A549 (cell line): Measurements from ENCODE around the gene BMI1. TPM values are rescaled to one million over a fixed set of nuclear protein-coding genes. Genes with fewer than 3 reads are reported as not detected.

Source experiments
- ATAC-seq, 2 experiments: fragments of 200-7000 bp in 1 of 2; fragments of >200 bp in 1 of 2; cut with Nextera tagmentation in 1 of 2; cut with Tn5 transposase in 1 of 2; 3 replicates each; pipeline versions ENCODE4 v1.8.0 to v1.9.1; 2018 to 2020; ENCODE audit warnings: mild to moderate bottlenecking in 1 of 2, moderate library complexity in 1 of 2
- CTCF ChIA-PET: fragments of 300-600 bp; sonication (Branson Sonifier 250); formaldehyde crosslinking; extraction: SDS; loops from one replicate; lab custom pipeline; 2021; ENCODE audit warnings: antibody characterized with exemption, inconsistent platforms; lab: Yijun Ruan, JAX
- POLR2A ChIA-PET: fragments of 350-600 bp; formaldehyde crosslinking; extraction: SDS; loops from one replicate; lab custom pipeline; 2021; ENCODE audit warnings: antibody characterized with exemption, inconsistent platforms; lab: Yijun Ruan, JAX
- DNase-seq, 2 experiments: peaks; one replicate each; pipeline versions ENCODE4 v3.0.0 to v3.0.0-alpha.2; 2011 to 2016; ENCODE audit warnings: low read depth in 1 of 2, low spot score in 1 of 2
- FAIRE-seq: peaks from 2 replicates; lab custom pipeline; 2011; peaks lifted over from hg19 to GRCh38; lab: Jason Lieb, UNC
- H3K27ac ChIP-seq, 2 experiments: fragments of >200 bp; sonication (Bioruptor Twin); formaldehyde crosslinking; 3 replicates each; pipeline ENCODE4 v1.5.1; 2016 to 2017
- H3K4me1 ChIP-seq: fragments of >200 bp; sonication (Bioruptor Twin); formaldehyde crosslinking; 3 replicates; pipeline ENCODE4 v1.6.1; 2016
- H3K4me2 ChIP-seq: fragments of >200 bp; sonication (Bioruptor Twin); formaldehyde crosslinking; 3 replicates; pipeline ENCODE4 v1.6.1; 2016
- H3K4me3 ChIP-seq: fragments of >200 bp; sonication (Bioruptor Twin); formaldehyde crosslinking; 3 replicates; pipeline ENCODE4 v1.5.1; 2016
- H3K9me3 ChIP-seq: fragments of >200 bp; sonication (Bioruptor Twin); formaldehyde crosslinking; 3 replicates; pipeline ENCODE4 v1.6.1; 2016
- CBX8 ChIP-seq: fragments of 200-600 bp; sonication (generic); IDR thresholded peaks from 2 replicates; pipeline ENCODE4 v1.6.1; 2016
- CHD2 ChIP-seq: fragments of 150-350 bp; IDR thresholded peaks from 2 replicates; pipeline ENCODE4 v1.6.1; 2014; ENCODE audit warnings: low read length; ENCODE audit not compliant: partially characterized antibody
- EHF ChIP-seq: fragments of 250-450 bp; sonication (Bioruptor Pico); IDR thresholded peaks from 2 replicates; pipeline ENCODE4 v1.5.0; 2020; ENCODE audit warnings: mild to moderate bottlenecking
- EHMT2 ChIP-seq: fragments of 200-600 bp; sonication (generic); IDR thresholded peaks from 2 replicates; pipeline ENCODE4 v1.6.1; 2016; ENCODE audit warnings: antibody characterized with exemption, low read depth, mild to moderate bottlenecking, moderate library complexity
- ESRRA ChIP-seq: fragments of 150-350 bp; IDR thresholded peaks from 2 replicates; pipeline ENCODE4 v1.6.1; 2014; ENCODE audit warnings: mild to moderate bottlenecking, low read length, borderline replicate concordance
- FOSL2 ChIP-seq, 2 experiments: fragments of 450-650 bp in 1 of 2; fragments of >200 bp in 1 of 2; sonication (Bioruptor Twin) in 1 of 2; formaldehyde crosslinking; IDR thresholded peaks; 2 replicates each; pipeline versions ENCODE4 v1.5.0 to v1.6.1; 2016 to 2020; ENCODE audit warnings: mild to moderate bottlenecking in 1 of 2, moderate library complexity in 1 of 2
- GATA3 ChIP-seq: IDR thresholded peaks from 2 replicates; pipeline ENCODE4 v1.6.1; 2012; ENCODE audit warnings: borderline replicate concordance
- HDAC2 ChIP-seq: fragments of 200-600 bp; sonication (generic); IDR thresholded peaks from 2 replicates; pipeline ENCODE4 v1.6.1; 2016
- HOXA7 ChIP-seq: fragments of 250-450 bp; sonication (Bioruptor Pico); IDR thresholded peaks from 2 replicates; pipeline ENCODE4 v1.5.0; 2020; ENCODE audit warnings: mild to moderate bottlenecking, moderate library complexity
- HOXB5 ChIP-seq: fragments of 250-450 bp; sonication (Bioruptor Pico); IDR thresholded peaks from 2 replicates; pipeline ENCODE4 v1.5.0; 2020; ENCODE audit warnings: mild to moderate bottlenecking, moderate library complexity
- JUNB ChIP-seq: fragments of >200 bp; sonication (Bioruptor Twin); formaldehyde crosslinking; IDR thresholded peaks from 2 replicates; pipeline ENCODE4 v1.6.1; 2016
- MAZ ChIP-seq: fragments of 150-350 bp; IDR thresholded peaks from 2 replicates; pipeline ENCODE4 v1.6.1; 2014; ENCODE audit warnings: antibody characterized with exemption, low read depth, low read length, borderline replicate concordance
- NFE2L2 ChIP-seq: fragments of 150-350 bp; conservative IDR thresholded peaks from 2 replicates; pipeline ENCODE4 v1.6.1; 2014; ENCODE audit warnings: low read length
- PHF8 ChIP-seq: fragments of 200-600 bp; sonication (generic); IDR thresholded peaks from 2 replicates; pipeline ENCODE4 v1.6.1; 2016; ENCODE audit warnings: low read depth, mild to moderate bottlenecking, antibody characterized with exemption, moderate library complexity, borderline replicate concordance
- POLR2AphosphoS2 ChIP-seq: conservative IDR thresholded peaks from 2 replicates; pipeline ENCODE4 v1.6.1; 2012; ENCODE audit warnings: low read length, improper control_type of control experiment, inconsistent platforms
- RARB ChIP-seq: fragments of 250-450 bp; sonication (Bioruptor Pico); IDR thresholded peaks from 2 replicates; pipeline ENCODE4 v1.8.0; 2021; ENCODE audit warnings: mild to moderate bottlenecking, moderate library complexity
- RNF2 ChIP-seq: fragments of 200-600 bp; sonication (generic); IDR thresholded peaks from 2 replicates; pipeline ENCODE4 v1.6.1; 2016; ENCODE audit warnings: low read depth, mild to moderate bottlenecking, antibody characterized with exemption, moderate library complexity, borderline replicate concordance
- SMC3 ChIP-seq: fragments of >200 bp; sonication (Bioruptor Twin); formaldehyde crosslinking; IDR thresholded peaks from 3 replicates; pipeline ENCODE4 v1.6.1; 2018; ENCODE audit warnings: inconsistent platforms
- TFCP2L1 ChIP-seq: fragments of 250-450 bp; sonication (Bioruptor Pico); IDR thresholded peaks from 2 replicates; pipeline ENCODE4 v1.5.0; 2021; ENCODE audit warnings: mild to moderate bottlenecking
- WGBS: methylation state at CpG from one replicate; pipeline ENCODE4 v1.1.6; 2017; ENCODE audit errors: missing lambda C conversion rate; 5-methylcytosine and 5-hydroxymethylcytosine counted together
- polyA plus RNA-seq, 4 experiments: library from polyadenylated mRNA; depleted of rRNA in 3 of 4; stranded (reverse); fragments of >200 nt; fragmentation: RNase III in 1 of 4; extraction: RNeasy Plus Mini Kit Qiagen cat#74134 plus additional on column Dnase treatment in 1 of 4; gene quantifications; 2 replicates in 3 of 4; 3 replicates in 1 of 4; pipeline ENCODE4 v1.2.3, GENCODE V29; 2011 to 2017
- TF ChIP-seq, protein P1 (sequence below): IDR thresholded peaks from 2 replicates; pipeline ENCODE4 v1.6.1; 2012
- TF ChIP-seq, protein P2 (sequence below): IDR thresholded peaks from 2 replicates; pipeline ENCODE4 v1.6.1; 2012; ENCODE audit warnings: low read depth, borderline replicate concordance
- TF ChIP-seq, protein P3 (sequence below): fragments of 200-600 bp; sonication (generic); IDR thresholded peaks from 2 replicates; pipeline ENCODE4 v1.6.1; 2016; ENCODE audit warnings: antibody characterized with exemption, mild to moderate bottlenecking, moderate library complexity
- TF ChIP-seq, protein P4 (sequence below): IDR thresholded peaks from 2 replicates; pipeline ENCODE4 v1.6.1; 2012

Gene BMI1
- polyA plus RNA-seq, 2 of the 4 experiments (the other 2 are of a cell fraction) = 44.4 to 77.3 TPM

DNA sequence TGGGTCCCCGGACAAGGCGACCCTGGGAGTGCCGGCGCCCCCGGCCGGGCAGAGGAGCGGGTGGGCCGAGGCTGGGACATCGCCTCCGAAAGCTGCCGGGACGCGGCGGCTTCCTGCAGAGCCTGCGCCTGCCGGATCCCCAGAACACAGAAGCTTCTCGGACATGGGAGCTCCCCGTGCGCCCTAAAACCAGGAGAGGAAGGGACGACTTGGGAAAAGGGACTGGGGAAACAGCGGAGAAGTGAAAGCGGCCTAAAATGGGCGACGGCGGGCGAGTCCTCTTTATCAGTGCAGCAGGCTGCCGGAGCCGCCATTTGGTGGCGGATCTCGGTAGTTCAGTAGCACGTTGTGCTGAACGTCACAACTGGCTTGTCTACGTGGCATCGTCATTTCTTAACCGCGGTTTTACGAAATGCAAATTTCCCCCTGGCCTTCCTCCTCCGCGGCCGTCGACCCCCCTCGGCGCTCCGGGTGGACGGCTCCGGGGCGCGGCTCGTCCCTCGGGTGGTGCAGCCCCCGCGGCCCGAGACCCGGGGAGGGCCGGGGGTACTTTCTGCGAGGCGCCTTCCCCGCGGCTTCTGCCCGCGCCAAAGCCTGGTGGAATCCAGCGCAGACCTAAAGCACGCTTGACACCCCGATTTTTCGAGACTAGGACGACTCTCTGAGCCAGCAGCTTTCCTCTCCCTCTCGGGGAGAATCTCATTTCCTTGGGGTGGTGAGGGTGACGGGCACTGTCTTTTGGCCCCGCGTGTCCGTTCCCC lies 14.5 kb downstream of the BMI1 start:
- peak; percentile 46 to 52 for DNase-seq
- FAIRE-seq = no peak
- peak overlapping the region; percentile 93 for H3K4me2 ChIP-seq
- 37% methylated on average over 60 of the region's 71 CpGs for WGBS
- H3K27ac ChIP-seq = peak overlapping the region; percentile 63 to 81; a peak in 5 of 6 replicates
- ChIA-PET CTCF (interaction anchor here (0.9 kb wide), 1 partner anchor 332 kb away, joined by 3 read pairs; the partner anchor contains the start of gene DNAJC1), POLR2A (no interaction called here)
- H3K9me3 ChIP-seq = no peaks in the 10 kb centered on the region
- peak in 1 of 2 experiments; percentile 74; a peak in 4 of 6 replicates for ATAC-seq
- H3K4me3 ChIP-seq = peak overlapping the region; percentile 48
- H3K4me1 ChIP-seq = peaks cover 13% of the 10 kb centered on the region; the same call in 1 of the 3 replicates
- TF ChIP-seq, protein P1, sequence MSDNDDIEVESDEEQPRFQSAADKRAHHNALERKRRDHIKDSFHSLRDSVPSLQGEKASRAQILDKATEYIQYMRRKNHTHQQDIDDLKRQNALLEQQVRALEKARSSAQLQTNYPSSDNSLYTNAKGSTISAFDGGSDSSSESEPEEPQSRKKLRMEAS = peak; percentile 43; the same call in 1 of the 2 replicates
- TF ChIP-seq, protein P2, sequence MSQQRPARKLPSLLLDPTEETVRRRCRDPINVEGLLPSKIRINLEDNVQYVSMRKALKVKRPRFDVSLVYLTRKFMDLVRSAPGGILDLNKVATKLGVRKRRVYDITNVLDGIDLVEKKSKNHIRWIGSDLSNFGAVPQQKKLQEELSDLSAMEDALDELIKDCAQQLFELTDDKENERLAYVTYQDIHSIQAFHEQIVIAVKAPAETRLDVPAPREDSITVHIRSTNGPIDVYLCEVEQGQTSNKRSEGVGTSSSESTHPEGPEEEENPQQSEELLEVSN = peak; percentile 71; the same call in 1 of the 2 replicates
- TF ChIP-seq ESRRA = no peak

DNA sequence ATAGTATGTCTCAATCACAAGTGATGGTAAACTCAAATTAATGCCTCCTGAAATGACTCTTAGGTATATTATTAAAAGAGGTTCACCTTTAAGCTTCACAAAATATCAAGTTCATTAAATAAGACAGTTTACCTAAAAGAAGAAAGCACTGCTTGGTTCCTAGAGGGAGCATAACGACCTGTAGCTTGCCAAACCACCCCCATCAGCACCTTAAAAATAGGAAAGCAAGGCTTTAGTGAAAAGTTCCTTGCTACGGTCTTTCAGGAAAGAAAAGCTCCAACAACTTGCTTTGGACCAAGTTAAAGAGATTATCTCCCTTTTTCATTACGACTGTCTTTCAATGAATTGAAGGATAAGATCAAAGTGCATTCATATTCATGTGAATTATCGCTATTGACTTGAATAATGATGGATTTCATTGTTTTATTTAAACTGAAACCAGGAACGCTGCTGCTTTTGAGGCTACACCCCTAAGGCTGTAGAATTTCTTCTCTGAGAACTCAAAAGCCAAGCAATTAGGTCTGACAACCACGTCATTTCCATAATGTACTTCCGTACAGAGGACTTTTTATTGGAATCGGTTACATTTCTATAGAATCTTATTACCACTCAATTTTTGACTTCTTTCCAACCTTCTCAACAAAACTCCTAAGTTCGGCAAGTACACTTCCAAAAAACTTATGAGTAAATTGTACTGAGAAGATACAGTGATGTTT lies 17.4 kb downstream of the BMI1 start:
- CTCF ChIA-PET = no interaction called here
- DNase-seq = no peak

DNA sequence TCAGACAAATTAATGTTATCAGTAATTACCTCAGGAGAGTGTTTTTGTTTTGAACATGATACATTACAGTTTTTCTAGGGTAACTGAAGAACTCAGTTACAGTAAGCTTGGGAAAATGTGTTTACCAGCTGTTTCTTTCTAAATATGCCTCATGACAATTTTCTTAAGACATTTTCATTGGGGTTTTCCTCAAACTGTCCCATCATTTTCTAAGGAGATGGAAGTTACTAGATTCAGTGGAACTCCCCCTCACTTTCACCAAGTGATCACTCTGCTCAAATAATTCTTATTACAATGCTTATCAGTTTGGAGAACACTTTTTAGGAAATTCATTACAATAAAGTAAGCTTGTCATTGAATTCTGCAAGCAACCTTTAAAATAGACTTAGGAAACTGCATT lies 18.0 kb downstream of the BMI1 start:
- no peak overlapping the region for H3K4me3 ChIP-seq
- ATAC-seq (no peak), FAIRE-seq (no peak), DNase-seq (no peak)
- ChIA-PET POLR2A (no interaction called here), CTCF (no interaction called here)
- no peaks in the 10 kb centered on the region for H3K9me3 ChIP-seq
- H3K4me2 ChIP-seq = no peak overlapping the region
- no peak overlapping the region for H3K27ac ChIP-seq
- peaks cover 17% of the 10 kb centered on the region; the same call in 1 of the 3 replicates for H3K4me1 ChIP-seq
- TF ChIP-seq TFCP2L1 (CRISPR knock-in tag) = no peak
- TF ChIP-seq RARB (CRISPR knock-in tag) = no peak
- TF ChIP-seq, protein P1 = no peak
- no peak for TF ChIP-seq MAZ
- TF ChIP-seq, protein P3, sequence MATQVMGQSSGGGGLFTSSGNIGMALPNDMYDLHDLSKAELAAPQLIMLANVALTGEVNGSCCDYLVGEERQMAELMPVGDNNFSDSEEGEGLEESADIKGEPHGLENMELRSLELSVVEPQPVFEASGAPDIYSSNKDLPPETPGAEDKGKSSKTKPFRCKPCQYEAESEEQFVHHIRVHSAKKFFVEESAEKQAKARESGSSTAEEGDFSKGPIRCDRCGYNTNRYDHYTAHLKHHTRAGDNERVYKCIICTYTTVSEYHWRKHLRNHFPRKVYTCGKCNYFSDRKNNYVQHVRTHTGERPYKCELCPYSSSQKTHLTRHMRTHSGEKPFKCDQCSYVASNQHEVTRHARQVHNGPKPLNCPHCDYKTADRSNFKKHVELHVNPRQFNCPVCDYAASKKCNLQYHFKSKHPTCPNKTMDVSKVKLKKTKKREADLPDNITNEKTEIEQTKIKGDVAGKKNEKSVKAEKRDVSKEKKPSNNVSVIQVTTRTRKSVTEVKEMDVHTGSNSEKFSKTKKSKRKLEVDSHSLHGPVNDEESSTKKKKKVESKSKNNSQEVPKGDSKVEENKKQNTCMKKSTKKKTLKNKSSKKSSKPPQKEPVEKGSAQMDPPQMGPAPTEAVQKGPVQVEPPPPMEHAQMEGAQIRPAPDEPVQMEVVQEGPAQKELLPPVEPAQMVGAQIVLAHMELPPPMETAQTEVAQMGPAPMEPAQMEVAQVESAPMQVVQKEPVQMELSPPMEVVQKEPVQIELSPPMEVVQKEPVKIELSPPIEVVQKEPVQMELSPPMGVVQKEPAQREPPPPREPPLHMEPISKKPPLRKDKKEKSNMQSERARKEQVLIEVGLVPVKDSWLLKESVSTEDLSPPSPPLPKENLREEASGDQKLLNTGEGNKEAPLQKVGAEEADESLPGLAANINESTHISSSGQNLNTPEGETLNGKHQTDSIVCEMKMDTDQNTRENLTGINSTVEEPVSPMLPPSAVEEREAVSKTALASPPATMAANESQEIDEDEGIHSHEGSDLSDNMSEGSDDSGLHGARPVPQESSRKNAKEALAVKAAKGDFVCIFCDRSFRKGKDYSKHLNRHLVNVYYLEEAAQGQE = no peak
- TF ChIP-seq NFE2L2 = no peak
- TF ChIP-seq EHF (CRISPR knock-in tag) = no peak
- no peak for TF ChIP-seq SMC3
- no peak for TF ChIP-seq JUNB
- no peak for TF ChIP-seq CHD2
- no peak for TF ChIP-seq HOXB5 (CRISPR knock-in tag)
- TF ChIP-seq, protein P4, sequence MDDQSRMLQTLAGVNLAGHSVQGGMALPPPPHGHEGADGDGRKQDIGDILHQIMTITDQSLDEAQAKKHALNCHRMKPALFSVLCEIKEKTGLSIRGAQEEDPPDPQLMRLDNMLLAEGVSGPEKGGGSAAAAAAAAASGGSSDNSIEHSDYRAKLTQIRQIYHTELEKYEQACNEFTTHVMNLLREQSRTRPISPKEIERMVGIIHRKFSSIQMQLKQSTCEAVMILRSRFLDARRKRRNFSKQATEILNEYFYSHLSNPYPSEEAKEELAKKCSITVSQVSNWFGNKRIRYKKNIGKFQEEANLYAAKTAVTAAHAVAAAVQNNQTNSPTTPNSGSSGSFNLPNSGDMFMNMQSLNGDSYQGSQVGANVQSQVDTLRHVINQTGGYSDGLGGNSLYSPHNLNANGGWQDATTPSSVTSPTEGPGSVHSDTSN = no peak
- TF ChIP-seq HOXA7 (CRISPR knock-in tag) = no peak
- TF ChIP-seq EHMT2 = no peak
- no peak for TF ChIP-seq PHF8
- TF ChIP-seq, protein P2 = no peak
- TF ChIP-seq FOSL2 (IDR thresholded peaks at IDR 0.05) = no peak
- TF ChIP-seq FOSL2 (CRISPR knock-in tag; IDR thresholded peaks at IDR 0.05) = no peak

More for the DNA sequence above, 17.4 kb downstream of the BMI1 start:
- no peak overlapping the region for H3K4me2 ChIP-seq
- FAIRE-seq = no peak
- H3K9me3 ChIP-seq = no peaks in the 10 kb centered on the region
- H3K4me3 ChIP-seq = no peak overlapping the region
- H3K27ac ChIP-seq = no peak overlapping the region
- TF ChIP-seq GATA3 (no peak), ESRRA (no peak), RNF2 (no peak), HDAC2 (no peak), POLR2AphosphoS2 (no peak), CBX8 (0 out of 2 replicates have a peak, but pooled peaks have one; percentile 22)
- TF ChIP-seq, protein P4 = no peak
- TF ChIP-seq, all 56 proteins: peak for 1
- no peak for ATAC-seq
- WGBS = 62% methylated on average over 9 of the region's 9 CpGs
- peaks cover 17% of the 10 kb centered on the region; the same call in 1 of the 3 replicates for H3K4me1 ChIP-seq
- POLR2A ChIA-PET = no interaction called here
